ENCODE measurements around the gene YKT6.

DNA sequence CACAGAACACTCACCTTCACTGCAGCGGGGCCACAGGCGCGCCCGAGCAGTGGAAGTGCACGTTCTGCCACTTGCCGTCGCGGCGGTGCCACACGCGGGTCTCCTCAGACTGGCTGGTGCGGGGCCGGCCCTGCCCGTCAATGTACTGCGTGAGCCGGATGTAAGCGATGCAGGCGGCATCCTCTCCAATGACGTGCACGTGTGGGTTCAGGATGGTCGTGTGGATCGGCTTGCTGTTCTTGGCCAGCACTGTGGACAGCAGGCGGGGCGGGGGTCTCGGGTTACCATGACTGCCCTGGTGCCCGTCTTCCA is 19.2 kb downstream of the YKT6 start:
- no peak for TF ChIP-seq CTCF (IDR thresholded peaks at IDR 0.05)
- TF ChIP-seq POLR2AphosphoS5 (IDR thresholded peaks at IDR 0.05; ENCODE audit: insufficient read depth in 1 of 2, low read depth in 1 of 2): no peak

Measured in vagina (tissue), 2 donors.